ENCODE data around the gene PRICKLE2.

The PRICKLE2 gene

DNA sequence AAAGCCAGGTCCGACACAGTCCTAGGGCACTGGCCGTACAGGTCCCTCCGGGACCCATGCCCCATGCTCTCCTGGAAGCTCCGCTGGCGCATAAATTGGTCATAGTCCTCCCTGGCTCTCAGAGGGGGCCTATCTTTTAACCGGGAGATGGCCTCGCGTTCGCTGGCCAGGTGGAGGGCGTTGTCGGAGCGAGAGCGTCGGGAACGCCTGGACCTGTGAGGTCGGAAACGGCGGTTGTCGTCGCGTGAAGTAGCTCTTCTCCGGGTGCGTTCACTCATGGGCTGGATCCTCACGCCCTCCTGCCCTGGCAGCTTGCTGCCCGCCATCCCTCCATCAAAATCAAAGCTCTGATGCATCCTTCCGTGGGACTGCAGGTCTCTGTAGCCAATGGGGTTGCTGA, 126.0 kb downstream of the PRICKLE2 start:
- no peak for TF ChIP-seq SNAI2 (CRISPR knock-in tag; IDR thresholded peaks at IDR 0.05)
- TF ChIP-seq ZNF565 (CRISPR knock-in tag; conservative IDR thresholded peaks at IDR 0.05; ENCODE audit: low read depth) = no peak
- no peak for TF ChIP-seq PPARA (CRISPR knock-in tag; IDR thresholded peaks at IDR 0.05; ENCODE audit: borderline replicate concordance)
- TF ChIP-seq ZFP3 (CRISPR knock-in tag; IDR thresholded peaks at IDR 0.05) = no peak
- no peak for TF ChIP-seq OSR1 (CRISPR knock-in tag; IDR thresholded peaks at IDR 0.05)
- TF ChIP-seq TCF4 (CRISPR knock-in tag; IDR thresholded peaks at IDR 0.05; ENCODE audit: borderline replicate concordance) = no peak
- ATAC-seq = no peak

DNA sequence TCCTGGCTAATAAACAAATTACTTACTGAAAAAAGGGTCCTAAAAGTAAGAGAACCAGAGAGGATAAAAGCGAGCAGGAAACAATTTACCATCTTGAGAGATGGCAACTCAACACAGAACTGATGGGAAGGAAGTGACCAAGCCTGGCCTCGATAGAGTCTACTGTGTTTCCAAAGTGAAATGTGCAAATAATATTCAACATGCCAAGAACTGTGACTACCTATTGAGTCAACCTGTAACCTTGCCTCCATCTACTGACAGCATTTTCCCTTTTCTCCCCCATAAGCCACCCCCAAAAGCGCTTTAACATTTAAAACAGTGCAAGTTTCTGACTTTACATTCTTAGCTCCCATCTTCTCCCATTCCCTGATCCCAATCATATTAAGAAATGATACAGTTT, 126.6 kb downstream of the PRICKLE2 start:
- TF ChIP-seq, protein P1, sequence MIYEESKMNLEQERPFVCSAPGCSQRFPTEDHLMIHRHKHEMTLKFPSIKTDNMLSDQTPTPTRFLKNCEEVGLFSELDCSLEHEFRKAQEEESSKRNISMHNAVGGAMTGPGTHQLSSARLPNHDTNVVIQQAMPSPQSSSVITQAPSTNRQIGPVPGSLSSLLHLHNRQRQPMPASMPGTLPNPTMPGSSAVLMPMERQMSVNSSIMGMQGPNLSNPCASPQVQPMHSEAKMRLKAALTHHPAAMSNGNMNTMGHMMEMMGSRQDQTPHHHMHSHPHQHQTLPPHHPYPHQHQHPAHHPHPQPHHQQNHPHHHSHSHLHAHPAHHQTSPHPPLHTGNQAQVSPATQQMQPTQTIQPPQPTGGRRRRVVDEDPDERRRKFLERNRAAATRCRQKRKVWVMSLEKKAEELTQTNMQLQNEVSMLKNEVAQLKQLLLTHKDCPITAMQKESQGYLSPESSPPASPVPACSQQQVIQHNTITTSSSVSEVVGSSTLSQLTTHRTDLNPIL (CRISPR knock-in tag; IDR thresholded peaks at IDR 0.05; ENCODE audit: low read depth) = no peak
- TF ChIP-seq ZFP3 (CRISPR knock-in tag; IDR thresholded peaks at IDR 0.05) = no peak
- no peak for TF ChIP-seq TCF4 (CRISPR knock-in tag; IDR thresholded peaks at IDR 0.05; ENCODE audit: borderline replicate concordance)
- TF ChIP-seq ARNTL (CRISPR knock-in tag; IDR thresholded peaks at IDR 0.05; ENCODE audit: borderline replicate concordance, low read depth) = no peak
- TF ChIP-seq GLIS3 (CRISPR knock-in tag; IDR thresholded peaks at IDR 0.05) = no peak
- no peak for TF ChIP-seq SNAI2 (CRISPR knock-in tag; IDR thresholded peaks at IDR 0.05)
- TF ChIP-seq ZNF70 (CRISPR knock-in tag; IDR thresholded peaks at IDR 0.05) = no peak
- TF ChIP-seq ESRRG (CRISPR knock-in tag; IDR thresholded peaks at IDR 0.05) = no peak
- TF ChIP-seq ZNF8 (CRISPR knock-in tag; IDR thresholded peaks at IDR 0.05) = no peak
- ATAC-seq = no peak

DNA sequence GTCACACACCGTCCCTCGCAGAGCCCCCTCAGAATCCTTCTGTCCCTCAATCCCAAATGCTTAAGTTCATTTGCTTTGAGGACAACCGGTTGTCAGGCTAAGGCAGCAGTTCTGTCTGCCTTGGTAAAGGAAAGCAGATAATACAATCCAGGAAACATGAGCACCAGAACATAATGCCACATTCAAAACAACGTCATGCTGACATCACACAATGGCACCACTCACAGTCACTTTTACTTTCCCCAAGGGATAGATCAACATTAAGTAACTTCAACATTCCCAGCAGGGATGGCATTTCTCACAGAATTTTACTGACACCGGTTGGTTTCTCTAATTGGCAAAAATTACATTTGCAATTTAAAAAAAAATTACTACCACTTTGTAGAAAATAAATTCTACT, 127.3 kb downstream of the PRICKLE2 start:
- TF ChIP-seq ESRRG (CRISPR knock-in tag; IDR thresholded peaks at IDR 0.05) (no peak), ZNF565 (CRISPR knock-in tag; conservative IDR thresholded peaks at IDR 0.05; ENCODE audit: low read depth) (no peak)
- TF ChIP-seq, protein P2, sequence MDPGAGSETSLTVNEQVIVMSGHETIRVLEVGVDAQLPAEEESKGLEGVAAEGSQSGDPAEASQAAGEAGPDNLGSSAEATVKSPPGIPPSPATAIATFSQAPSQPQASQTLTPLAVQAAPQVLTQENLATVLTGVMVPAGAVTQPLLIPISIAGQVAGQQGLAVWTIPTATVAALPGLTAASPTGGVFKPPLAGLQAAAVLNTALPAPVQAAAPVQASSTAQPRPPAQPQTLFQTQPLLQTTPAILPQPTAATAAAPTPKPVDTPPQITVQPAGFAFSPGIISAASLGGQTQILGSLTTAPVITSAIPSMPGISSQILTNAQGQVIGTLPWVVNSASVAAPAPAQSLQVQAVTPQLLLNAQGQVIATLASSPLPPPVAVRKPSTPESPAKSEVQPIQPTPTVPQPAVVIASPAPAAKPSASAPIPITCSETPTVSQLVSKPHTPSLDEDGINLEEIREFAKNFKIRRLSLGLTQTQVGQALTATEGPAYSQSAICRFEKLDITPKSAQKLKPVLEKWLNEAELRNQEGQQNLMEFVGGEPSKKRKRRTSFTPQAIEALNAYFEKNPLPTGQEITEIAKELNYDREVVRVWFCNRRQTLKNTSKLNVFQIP (CRISPR knock-in tag; IDR thresholded peaks at IDR 0.05; ENCODE audit: borderline replicate concordance, low read depth) = no peak
- TF ChIP-seq, protein P1 (CRISPR knock-in tag; IDR thresholded peaks at IDR 0.05; ENCODE audit: low read depth) = no peak

DNA sequence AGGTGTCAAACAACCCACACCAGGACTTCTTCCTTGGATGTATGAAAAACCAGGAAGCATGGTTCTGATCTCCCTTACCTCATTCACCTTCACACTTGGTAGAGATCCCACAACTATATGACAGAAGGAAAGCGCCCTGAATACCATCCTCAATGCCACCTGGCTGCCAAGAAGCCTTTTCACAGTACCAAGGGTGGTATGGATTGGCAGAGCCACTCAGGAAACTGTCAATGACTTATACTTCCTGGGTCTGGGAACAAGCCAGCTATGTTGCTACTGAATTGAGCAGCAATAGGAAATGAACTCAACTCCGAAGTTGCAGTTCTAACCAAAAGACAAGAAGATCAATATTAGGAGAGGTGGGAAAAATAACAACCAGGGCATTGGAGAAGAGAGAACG, 129.5 kb downstream of the PRICKLE2 start:
- TF ChIP-seq TOX (CRISPR knock-in tag; IDR thresholded peaks at IDR 0.05; ENCODE audit: borderline replicate concordance) (no peak), ZC3H10 (CRISPR knock-in tag; IDR thresholded peaks at IDR 0.05) (no peak), TCF4 (CRISPR knock-in tag; IDR thresholded peaks at IDR 0.05; ENCODE audit: borderline replicate concordance) (no peak), BACH2 (CRISPR knock-in tag; IDR thresholded peaks at IDR 0.05; ENCODE audit: borderline replicate concordance) (no peak), ZNF8 (CRISPR knock-in tag; IDR thresholded peaks at IDR 0.05) (no peak), RARB (CRISPR knock-in tag; IDR thresholded peaks at IDR 0.05) (no peak), ISL1 (CRISPR knock-in tag; IDR thresholded peaks at IDR 0.05) (no peak), ARNTL (CRISPR knock-in tag; IDR thresholded peaks at IDR 0.05; ENCODE audit: borderline replicate concordance, low read depth) (no peak)
- TF ChIP-seq, protein P3, sequence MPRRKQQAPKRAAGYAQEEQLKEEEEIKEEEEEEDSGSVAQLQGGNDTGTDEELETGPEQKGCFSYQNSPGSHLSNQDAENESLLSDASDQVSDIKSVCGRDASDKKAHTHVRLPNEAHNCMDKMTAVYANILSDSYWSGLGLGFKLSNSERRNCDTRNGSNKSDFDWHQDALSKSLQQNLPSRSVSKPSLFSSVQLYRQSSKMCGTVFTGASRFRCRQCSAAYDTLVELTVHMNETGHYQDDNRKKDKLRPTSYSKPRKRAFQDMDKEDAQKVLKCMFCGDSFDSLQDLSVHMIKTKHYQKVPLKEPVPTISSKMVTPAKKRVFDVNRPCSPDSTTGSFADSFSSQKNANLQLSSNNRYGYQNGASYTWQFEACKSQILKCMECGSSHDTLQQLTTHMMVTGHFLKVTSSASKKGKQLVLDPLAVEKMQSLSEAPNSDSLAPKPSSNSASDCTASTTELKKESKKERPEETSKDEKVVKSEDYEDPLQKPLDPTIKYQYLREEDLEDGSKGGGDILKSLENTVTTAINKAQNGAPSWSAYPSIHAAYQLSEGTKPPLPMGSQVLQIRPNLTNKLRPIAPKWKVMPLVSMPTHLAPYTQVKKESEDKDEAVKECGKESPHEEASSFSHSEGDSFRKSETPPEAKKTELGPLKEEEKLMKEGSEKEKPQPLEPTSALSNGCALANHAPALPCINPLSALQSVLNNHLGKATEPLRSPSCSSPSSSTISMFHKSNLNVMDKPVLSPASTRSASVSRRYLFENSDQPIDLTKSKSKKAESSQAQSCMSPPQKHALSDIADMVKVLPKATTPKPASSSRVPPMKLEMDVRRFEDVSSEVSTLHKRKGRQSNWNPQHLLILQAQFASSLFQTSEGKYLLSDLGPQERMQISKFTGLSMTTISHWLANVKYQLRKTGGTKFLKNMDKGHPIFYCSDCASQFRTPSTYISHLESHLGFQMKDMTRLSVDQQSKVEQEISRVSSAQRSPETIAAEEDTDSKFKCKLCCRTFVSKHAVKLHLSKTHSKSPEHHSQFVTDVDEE (CRISPR knock-in tag; IDR thresholded peaks at IDR 0.05) = no peak
- TF ChIP-seq, protein P1 (CRISPR knock-in tag; IDR thresholded peaks at IDR 0.05; ENCODE audit: low read depth) = no peak
- no peak for ATAC-seq

More for the DNA sequence above, 127.3 kb downstream of the PRICKLE2 start:
- ATAC-seq = no peak

Data from SK-N-SH treated with all-trans-retinoic acid at 6 μM for 48 hours (cell line).